Measurements from ENCODE around the gene OR13J1. TPM values are rescaled to one million over a fixed set of nuclear protein-coding genes. Genes with fewer than 3 reads are reported as not detected.

OR13J1 gene
- total and polyA plus RNA-seq, 4 donors = not detected

GRCh38 chr9:35918780-35919179 is 48.6 kb upstream of the OR13J1 start:
- WGBS = 93% methylated on average over 3 of the region's 3 CpGs
- Histone ChIP-seq H3K4me3 (ENCODE audit: low read depth in 1 of 3, low read length in 3 of 3) (no peak overlapping the region), H3K27me3 (ENCODE audit: control insufficient read depth in 4 of 4, insufficient read depth in 4 of 4, low read length in 3 of 4) (no peaks in the 10 kb centered on the region), H3K9me3 (ENCODE audit: control insufficient read depth in 4 of 4, low read length in 3 of 4) (no peaks in the 10 kb centered on the region), H3K27ac (ENCODE audit: low read depth in 1 of 2, low read length in 2 of 2) (no peak overlapping the region), H3K9ac (ENCODE audit: low read depth in 1 of 2, low read length in 2 of 2) (no peak overlapping the region), H3K36me3 (ENCODE audit: control insufficient read depth in 4 of 4, insufficient read depth in 3 of 4, low read depth in 1 of 4, low read length in 3 of 4) (no peaks in the 10 kb centered on the region), H3K4me1 (ENCODE audit: control insufficient read depth in 4 of 4, insufficient read depth in 4 of 4, low read length in 3 of 4) (peaks cover 0 to 16% (median 13%) of the 10 kb centered on the region in 4 donors)
- no peak for DNase-seq (ENCODE audit: low spot score)
- TF ChIP-seq YY1 (IDR thresholded peaks at IDR 0.05) (no peak), RAD21 (IDR thresholded peaks at IDR 0.05) (no peak), ATF3 (IDR thresholded peaks at IDR 0.05) (no peak)

GRCh38 chr9:35917261-35917660 is 47.1 kb upstream of the OR13J1 start:
- no peak for TF ChIP-seq MAX (IDR thresholded peaks at IDR 0.05)
- TF ChIP-seq YY1 (IDR thresholded peaks at IDR 0.05) = no peak
- no peak for TF ChIP-seq NR2F2 (IDR thresholded peaks at IDR 0.05)
- no peak for TF ChIP-seq REST (IDR thresholded peaks at IDR 0.05)
- no peak for TF ChIP-seq RAD21 (IDR thresholded peaks at IDR 0.05)
- TF ChIP-seq FOXA2 (IDR thresholded peaks at IDR 0.05) = no peak
- no peak for TF ChIP-seq HNF4A (conservative IDR thresholded peaks at IDR 0.05)
- TF ChIP-seq CTCF (IDR thresholded peaks at IDR 0.05; ENCODE audit: low read depth, low read length, missing input control) = no peak
- TF ChIP-seq RXRA (IDR thresholded peaks at IDR 0.05) = no peak
- TF ChIP-seq JUND (IDR thresholded peaks at IDR 0.05) = no peak
- TF ChIP-seq FOXA1 (IDR thresholded peaks at IDR 0.05) = no peak
- TF ChIP-seq SP1 (IDR thresholded peaks at IDR 0.05) = no peak
- TF ChIP-seq GABPA (IDR thresholded peaks at IDR 0.05 in 1 of 2, conservative IDR thresholded peaks at IDR 0.05 in 1 of 2) = no peak
- TF ChIP-seq EGR1 (IDR thresholded peaks at IDR 0.05; ENCODE audit: low read depth in 2 of 2) = no peak
- TF ChIP-seq HNF4G (IDR thresholded peaks at IDR 0.05) = no peak
- peaks cover 0 to 21% (median 15%) of the 10 kb centered on the region in 4 donors for H3K4me1 ChIP-seq (ENCODE audit: control insufficient read depth in 4 of 4, insufficient read depth in 4 of 4, low read length in 3 of 4)
- H3K36me3 ChIP-seq (ENCODE audit: control insufficient read depth in 4 of 4, insufficient read depth in 3 of 4, low read depth in 1 of 4, low read length in 3 of 4) = no peaks in the 10 kb centered on the region
- no peak overlapping the region for H3K4me3 ChIP-seq (ENCODE audit: low read depth in 1 of 3, low read length in 3 of 3)
- H3K27me3 ChIP-seq (ENCODE audit: control insufficient read depth in 4 of 4, insufficient read depth in 4 of 4, low read length in 3 of 4) = no peaks in the 10 kb centered on the region
- H3K27ac ChIP-seq (ENCODE audit: low read depth in 1 of 2, low read length in 2 of 2) = no peak overlapping the region
- WGBS = 92% methylated on average over 4 of the region's 4 CpGs
- H3K9ac ChIP-seq (ENCODE audit: low read depth in 1 of 2, low read length in 2 of 2) = no peak overlapping the region
- DNase-seq (ENCODE audit: low spot score) = no peak
- no peaks in the 10 kb centered on the region for H3K9me3 ChIP-seq (ENCODE audit: control insufficient read depth in 4 of 4, low read length in 3 of 4)
